ENCODE results near the gene YEATS4. TPM values are rescaled to one million over a fixed set of nuclear protein-coding genes. Genes with fewer than 3 reads are reported as not detected.

YEATS4 gene
- total and polyA plus RNA-seq, 9 of the 15 experiments (the other 6 are each of a cell fraction or from before 2014, with no cell fraction given) = 25.9 to 92.2 (median 49.2) TPM

DNA sequence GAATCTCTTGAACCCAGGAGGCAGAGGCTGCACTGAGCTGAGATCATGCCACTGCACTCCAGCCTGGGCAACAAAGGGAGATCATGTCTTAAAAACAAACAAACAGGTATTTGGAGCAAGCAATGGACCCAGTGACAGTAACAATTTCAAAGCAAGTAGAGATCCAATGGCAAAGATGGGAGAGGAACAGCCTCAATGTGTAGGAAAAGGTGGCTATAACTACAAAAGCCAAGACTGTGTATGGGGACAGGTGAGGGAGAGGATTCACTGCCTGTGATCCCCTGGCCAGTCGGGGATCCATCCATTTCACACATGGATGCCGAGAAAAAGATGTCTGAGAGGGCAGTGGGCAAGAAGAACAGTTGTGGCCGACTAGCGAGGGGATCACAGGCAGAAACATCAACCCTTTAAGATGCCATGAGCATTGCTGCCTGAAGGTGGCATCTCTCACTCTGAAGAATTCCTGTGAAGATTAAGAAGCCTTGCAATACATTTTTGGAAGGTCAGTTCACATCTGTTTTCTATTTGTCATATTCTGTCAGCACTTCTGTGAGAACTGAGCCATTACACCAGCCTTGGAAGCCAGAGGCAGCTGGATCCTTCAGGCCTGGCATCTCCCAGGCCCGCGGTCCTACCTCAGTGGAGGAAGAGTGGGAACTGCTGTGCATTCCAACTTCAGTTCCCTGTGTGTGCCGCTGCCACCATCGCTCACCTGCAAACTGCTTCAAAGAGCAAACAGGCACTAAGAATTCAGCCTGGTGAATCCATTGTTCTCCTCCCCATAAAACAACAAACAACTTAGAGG is 56.1 kb downstream of the YEATS4 start (continued):
- TF ChIP-seq, protein P1, sequence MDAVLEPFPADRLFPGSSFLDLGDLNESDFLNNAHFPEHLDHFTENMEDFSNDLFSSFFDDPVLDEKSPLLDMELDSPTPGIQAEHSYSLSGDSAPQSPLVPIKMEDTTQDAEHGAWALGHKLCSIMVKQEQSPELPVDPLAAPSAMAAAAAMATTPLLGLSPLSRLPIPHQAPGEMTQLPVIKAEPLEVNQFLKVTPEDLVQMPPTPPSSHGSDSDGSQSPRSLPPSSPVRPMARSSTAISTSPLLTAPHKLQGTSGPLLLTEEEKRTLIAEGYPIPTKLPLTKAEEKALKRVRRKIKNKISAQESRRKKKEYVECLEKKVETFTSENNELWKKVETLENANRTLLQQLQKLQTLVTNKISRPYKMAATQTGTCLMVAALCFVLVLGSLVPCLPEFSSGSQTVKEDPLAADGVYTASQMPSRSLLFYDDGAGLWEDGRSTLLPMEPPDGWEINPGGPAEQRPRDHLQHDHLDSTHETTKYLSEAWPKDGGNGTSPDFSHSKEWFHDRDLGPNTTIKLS (IDR thresholded peaks at IDR 0.05; ENCODE audit: borderline replicate concordance, low read depth) = no peak
- TF ChIP-seq RUNX1 (IDR thresholded peaks at IDR 0.05; ENCODE audit: low read depth) (no peak), TCF7 (IDR thresholded peaks at IDR 0.05; ENCODE audit: borderline replicate concordance) (no peak), TFAP4 (CRISPR knock-in tag; IDR thresholded peaks at IDR 0.05; ENCODE audit: borderline replicate concordance) (peak; percentile 39; the same call in 1 of the 2 replicates), SRSF3 (IDR thresholded peaks at IDR 0.05; ENCODE audit: insufficient read depth, low read length) (no peak)

- intact Hi-C loops (cut with micrococcal nuclease) = loop anchor here (5.0 to 10.0 kb wide), 2 partner anchors 45 to 262 kb away; no protein-coding TSS in a partner anchor
- TF ChIP-seq E2F8 (IDR thresholded peaks at IDR 0.05; ENCODE audit: low read depth, partially characterized antibody) (no peak), USF2 (CRISPR knock-in tag; IDR thresholded peaks at IDR 0.05) (no peak), CEBPB (tag; IDR thresholded peaks at IDR 0.05) (no peak)
- Histone ChIP-seq H3K9me1 (ENCODE audit: control insufficient read depth, insufficient read depth, low read length) (no peaks in the 10 kb centered on the region), H3K9me3 (replicated peaks; ENCODE audit: control insufficient read depth, insufficient read depth, low read depth, low read length) (no peaks in the 10 kb centered on the region), H2AFZ (ENCODE audit: low read depth, low read length) (no peak overlapping the region), H3K79me2 (ENCODE audit: control insufficient read depth, insufficient read depth, low read length) (no peaks in the 10 kb centered on the region), H3K4me2 (ENCODE audit: insufficient read depth, low read length) (no peak overlapping the region), H3K27ac (ENCODE audit: extremely low read depth, low read depth, low read length) (no peak overlapping the region), H3K4me1 (replicated peaks in 1 of 2; ENCODE audit: control insufficient read depth in 2 of 2, insufficient read depth in 2 of 2, low read length in 2 of 2) (peaks cover 3 to 8% of the 10 kb centered on the region in 2 experiments; a peak in 3 of 5 replicates), H4K20me1 (replicated peaks; ENCODE audit: control insufficient read depth, insufficient read depth, low read length) (no peaks in the 10 kb centered on the region), H3K36me3 (ENCODE audit: control insufficient read depth, insufficient read depth, low read length) (no peaks in the 10 kb centered on the region), H3K4me3 (no peak overlapping the region), H3K27me3 (ENCODE audit: control insufficient read depth in 2 of 2, insufficient read depth in 2 of 2, low read length in 2 of 2) (no peaks in the 10 kb centered on the region), H3K9ac (ENCODE audit: insufficient read depth in 1 of 2, low read depth in 2 of 2, low read length in 2 of 2) (no peak overlapping the region)
- WGBS (ENCODE audit: insufficient coverage, low coverage, missing lambda C conversion rate) = 62% methylated on average over 4 of the region's 5 CpGs
- CTCF ChIA-PET (ENCODE audit: low intra/inter-chr PET ratio) = no interaction called here
- FAIRE-seq (no peak), ATAC-seq (no peak), DNase-seq (ENCODE audit: extremely low read depth in 1 of 4, low spot score in 3 of 4) (no peak)
- no TSS peak for BruUV-seq (replicated peaks)
- POLR2A ChIA-PET = no interaction called here
- in situ Hi-C loops (cut with MboI) = no loop called here
Measured at GRCh38 chr12:69417231-69417630, 57.7 kb downstream of the YEATS4 start.
